NCI-H446 treated with DMSO at 0.1 percent for 48 hours (cell line): ENCODE results near the gene ALDOA.
"Not testable (repeated sequence)": the region's sequence is repeated elsewhere in the genome, so short reads cannot be mapped to it uniquely, and the experiment has no call there.

ENCODE experiments used
- DNase-seq: peaks from one replicate; lab custom pipeline; 2025; lab: John Stamatoyannopoulos, UW

ALDOA gene

GRCh38 chr16:30090610-30091331 is 25.2 kb downstream of the ALDOA start:
- no peak for DNase-seq

GRCh38 chr16:30091474-30092372 is 26.2 kb downstream of the ALDOA start, which contains the start of gene TBX6:
Gene TBX6 (minus strand): TSS chr16:30091924. CDS start chr16:30091193, 731 bp downstream.
- DNase-seq = peak; percentile 78

- peak; percentile 10 for DNase-seq
These were observed 26.9 kb downstream of the ALDOA start for GRCh38 chr16:30092373-30093010.

- DNase-seq = no peak
These were observed 29.1 kb downstream of the ALDOA start for GRCh38 chr16:30094541-30095165.

- no peak for DNase-seq
These were observed 29.9 kb downstream of the ALDOA start for GRCh38 chr16:30095166-30096078.

- peak; percentile 66 for DNase-seq
These were observed 30.7 kb downstream of the ALDOA start, which contains the start of gene YPEL3 for GRCh38 chr16:30096105-30096861. Gene YPEL3 (minus strand): TSS chr16:30096213. CDS start chr16:30095482, 731 bp downstream.

GRCh38 chr16:30096862-30097563 is 31.5 kb downstream of the ALDOA start:
- no peak for DNase-seq

- no peak for DNase-seq
These were observed 38.5 kb downstream of the ALDOA start for GRCh38 chr16:30104090-30104489.

GRCh38 chr16:30104492-30104891 is 38.9 kb downstream of the ALDOA start:
- DNase-seq = no peak

- DNase-seq = no peak
These were observed 42.7 kb downstream of the ALDOA start for GRCh38 chr16:30108059-30108850.

GRCh38 chr16:30110661-30111060 is 45.1 kb downstream of the ALDOA start:
- no peak for DNase-seq

- DNase-seq = no peak
These were observed 46.9 kb downstream of the ALDOA start for GRCh38 chr16:30112197-30113030.

GRCh38 chr16:30113031-30113710 is 47.6 kb downstream of the ALDOA start, which contains the start of gene GDPD3:
Gene GDPD3 (minus strand): TSS chr16:30113537. CDS start chr16:30113478, 59 bp downstream.
- DNase-seq = no peak

GRCh38 chr16:30113711-30114333 is 48.3 kb downstream of the ALDOA start:
- DNase-seq = no peak

- DNase-seq = no peak
These were observed 48.9 kb downstream of the ALDOA start for GRCh38 chr16:30114411-30114810.

GRCh38 chr16:30114833-30115232 is 49.3 kb downstream of the ALDOA start:
- not testable (repeated sequence) for DNase-seq
